HEK293 (cell line): ENCODE measurements around the gene NFRKB.

Experiments used
- KLF9 ChIP-seq: fragments of 450-650 bp; formaldehyde crosslinking; IDR thresholded peaks from 2 replicates; pipeline ENCODE4 v1.5.1; 2016; ENCODE audit warnings: missing biosample characterization, missing genetic modification characterization, low read depth
- YY1 ChIP-seq: fragments of 450-650 bp; formaldehyde crosslinking; IDR thresholded peaks from 2 replicates; pipeline ENCODE4 v1.5.1; 2018; ENCODE audit warnings: missing biosample characterization, missing genetic modification characterization
- ZNF114 ChIP-seq: fragments of 450-650 bp; formaldehyde crosslinking; IDR thresholded peaks from 2 replicates; pipeline ENCODE4 v1.5.0; 2017; ENCODE audit warnings: missing biosample characterization, missing genetic modification characterization
- ZNF146 ChIP-seq: fragments of 450-650 bp; formaldehyde crosslinking; IDR thresholded peaks from 2 replicates; pipeline ENCODE4 v1.5.1; 2016; ENCODE audit warnings: missing biosample characterization, missing genetic modification characterization
- ZNF2 ChIP-seq: fragments of 450-650 bp; formaldehyde crosslinking; IDR thresholded peaks from 2 replicates; pipeline ENCODE4 v1.5.1; 2016; ENCODE audit warnings: missing biosample characterization, missing genetic modification characterization
- ZNF580 ChIP-seq: fragments of 450-650 bp; formaldehyde crosslinking; IDR thresholded peaks from 2 replicates; pipeline ENCODE4 v1.5.1; 2016; ENCODE audit warnings: missing biosample characterization, missing genetic modification characterization
- ZNF76 ChIP-seq: fragments of 450-650 bp; formaldehyde crosslinking; IDR thresholded peaks from 2 replicates; pipeline ENCODE4; 2016; ENCODE audit warnings: low read depth, missing biosample characterization, missing genetic modification characterization, borderline replicate concordance
- ZSCAN18 ChIP-seq: fragments of 450-650 bp; formaldehyde crosslinking; IDR thresholded peaks from 2 replicates; pipeline ENCODE4 v1.5.1; 2016; ENCODE audit warnings: missing biosample characterization, missing genetic modification characterization
- TF ChIP-seq, protein P1 (sequence below): fragments of 450-650 bp; formaldehyde crosslinking; conservative IDR thresholded peaks from 2 replicates; pipeline ENCODE4 v1.5.1; 2016; ENCODE audit warnings: low read depth, missing biosample characterization, missing genetic modification characterization
- TF ChIP-seq, protein P2 (sequence below): fragments of 450-650 bp; formaldehyde crosslinking; IDR thresholded peaks from 2 replicates; pipeline ENCODE4 v1.5.1; 2016; ENCODE audit warnings: missing biosample characterization, missing genetic modification characterization
- TF ChIP-seq, protein P3 (sequence below): fragments of 450-650 bp; formaldehyde crosslinking; IDR thresholded peaks from 2 replicates; pipeline ENCODE4 v1.5.1; 2016; ENCODE audit warnings: missing biosample characterization, missing genetic modification characterization
- TF ChIP-seq, protein P4 (sequence below): fragments of 450-650 bp; IDR thresholded peaks from 2 replicates; pipeline ENCODE4 v1.5.1; 2018; ENCODE audit warnings: missing biosample characterization, missing genetic modification characterization
- TF ChIP-seq, protein P5 (sequence below): fragments of 450-650 bp; formaldehyde crosslinking; IDR thresholded peaks from 2 replicates; pipeline ENCODE4 v1.5.1; 2016; ENCODE audit warnings: missing biosample characterization, missing genetic modification characterization

DNA sequence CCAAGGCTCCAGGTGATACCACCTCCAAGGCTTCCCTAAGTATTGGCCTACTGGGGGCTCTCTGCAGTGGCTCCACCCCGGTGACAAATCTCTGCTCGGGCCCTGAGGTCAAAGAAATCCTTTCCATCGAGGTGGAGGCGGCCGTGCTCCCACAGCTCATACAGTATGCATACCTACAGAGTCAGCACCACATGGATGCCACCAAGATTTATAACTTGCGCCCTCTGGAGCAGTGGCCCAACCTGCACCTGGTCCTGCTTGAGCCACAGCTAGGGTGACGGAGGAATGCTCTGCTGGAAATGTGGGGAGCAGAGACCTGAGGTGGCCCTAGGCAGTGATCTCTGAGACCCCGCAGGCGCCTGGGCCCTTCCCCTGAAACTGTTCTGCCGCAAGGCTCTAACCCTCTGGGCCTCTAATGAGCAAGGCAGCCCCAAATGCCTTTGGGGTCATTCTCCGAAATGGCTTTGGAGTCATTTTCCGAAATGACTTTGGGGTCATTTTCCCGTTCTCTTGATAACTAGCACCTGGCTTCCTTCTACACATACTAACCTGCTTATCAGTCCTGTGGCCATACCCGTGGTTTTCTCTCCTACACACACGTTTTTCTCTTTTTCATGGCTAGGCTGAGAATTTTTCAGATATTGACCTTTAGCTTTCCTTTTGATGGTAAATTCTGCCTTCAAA, 45.8 kb downstream of the NFRKB start:
- TF ChIP-seq KLF9 (tag by site-specific recombination), result no peak
- TF ChIP-seq ZNF146 (tag by site-specific recombination), result no peak
- no peak for TF ChIP-seq YY1 (tag by site-specific recombination)
- no peak for TF ChIP-seq ZNF580 (tag by site-specific recombination)
- TF ChIP-seq, protein P1, sequence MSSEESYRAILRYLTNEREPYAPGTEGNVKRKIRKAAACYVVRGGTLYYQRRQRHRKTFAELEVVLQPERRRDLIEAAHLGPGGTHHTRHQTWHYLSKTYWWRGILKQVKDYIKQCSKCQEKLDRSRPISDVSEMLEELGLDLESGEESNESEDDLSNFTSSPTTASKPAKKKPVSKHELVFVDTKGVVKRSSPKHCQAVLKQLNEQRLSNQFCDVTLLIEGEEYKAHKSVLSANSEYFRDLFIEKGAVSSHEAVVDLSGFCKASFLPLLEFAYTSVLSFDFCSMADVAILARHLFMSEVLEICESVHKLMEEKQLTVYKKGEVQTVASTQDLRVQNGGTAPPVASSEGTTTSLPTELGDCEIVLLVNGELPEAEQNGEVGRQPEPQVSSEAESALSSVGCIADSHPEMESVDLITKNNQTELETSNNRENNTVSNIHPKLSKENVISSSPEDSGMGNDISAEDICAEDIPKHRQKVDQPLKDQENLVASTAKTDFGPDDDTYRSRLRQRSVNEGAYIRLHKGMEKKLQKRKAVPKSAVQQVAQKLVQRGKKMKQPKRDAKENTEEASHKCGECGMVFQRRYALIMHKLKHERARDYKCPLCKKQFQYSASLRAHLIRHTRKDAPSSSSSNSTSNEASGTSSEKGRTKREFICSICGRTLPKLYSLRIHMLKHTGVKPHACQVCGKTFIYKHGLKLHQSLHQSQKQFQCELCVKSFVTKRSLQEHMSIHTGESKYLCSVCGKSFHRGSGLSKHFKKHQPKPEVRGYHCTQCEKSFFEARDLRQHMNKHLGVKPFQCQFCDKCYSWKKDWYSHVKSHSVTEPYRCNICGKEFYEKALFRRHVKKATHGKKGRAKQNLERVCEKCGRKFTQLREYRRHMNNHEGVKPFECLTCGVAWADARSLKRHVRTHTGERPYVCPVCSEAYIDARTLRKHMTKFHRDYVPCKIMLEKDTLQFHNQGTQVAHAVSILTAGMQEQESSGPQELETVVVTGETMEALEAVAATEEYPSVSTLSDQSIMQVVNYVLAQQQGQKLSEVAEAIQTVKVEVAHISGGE (tag by site-specific recombination), result no peak
- TF ChIP-seq, protein P2, sequence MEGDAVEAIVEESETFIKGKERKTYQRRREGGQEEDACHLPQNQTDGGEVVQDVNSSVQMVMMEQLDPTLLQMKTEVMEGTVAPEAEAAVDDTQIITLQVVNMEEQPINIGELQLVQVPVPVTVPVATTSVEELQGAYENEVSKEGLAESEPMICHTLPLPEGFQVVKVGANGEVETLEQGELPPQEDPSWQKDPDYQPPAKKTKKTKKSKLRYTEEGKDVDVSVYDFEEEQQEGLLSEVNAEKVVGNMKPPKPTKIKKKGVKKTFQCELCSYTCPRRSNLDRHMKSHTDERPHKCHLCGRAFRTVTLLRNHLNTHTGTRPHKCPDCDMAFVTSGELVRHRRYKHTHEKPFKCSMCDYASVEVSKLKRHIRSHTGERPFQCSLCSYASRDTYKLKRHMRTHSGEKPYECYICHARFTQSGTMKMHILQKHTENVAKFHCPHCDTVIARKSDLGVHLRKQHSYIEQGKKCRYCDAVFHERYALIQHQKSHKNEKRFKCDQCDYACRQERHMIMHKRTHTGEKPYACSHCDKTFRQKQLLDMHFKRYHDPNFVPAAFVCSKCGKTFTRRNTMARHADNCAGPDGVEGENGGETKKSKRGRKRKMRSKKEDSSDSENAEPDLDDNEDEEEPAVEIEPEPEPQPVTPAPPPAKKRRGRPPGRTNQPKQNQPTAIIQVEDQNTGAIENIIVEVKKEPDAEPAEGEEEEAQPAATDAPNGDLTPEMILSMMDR, result no peak
- TF ChIP-seq ZSCAN18 (tag by site-specific recombination), result no peak
- no peak for TF ChIP-seq ZNF76 (tag by site-specific recombination)
- TF ChIP-seq, protein P3, sequence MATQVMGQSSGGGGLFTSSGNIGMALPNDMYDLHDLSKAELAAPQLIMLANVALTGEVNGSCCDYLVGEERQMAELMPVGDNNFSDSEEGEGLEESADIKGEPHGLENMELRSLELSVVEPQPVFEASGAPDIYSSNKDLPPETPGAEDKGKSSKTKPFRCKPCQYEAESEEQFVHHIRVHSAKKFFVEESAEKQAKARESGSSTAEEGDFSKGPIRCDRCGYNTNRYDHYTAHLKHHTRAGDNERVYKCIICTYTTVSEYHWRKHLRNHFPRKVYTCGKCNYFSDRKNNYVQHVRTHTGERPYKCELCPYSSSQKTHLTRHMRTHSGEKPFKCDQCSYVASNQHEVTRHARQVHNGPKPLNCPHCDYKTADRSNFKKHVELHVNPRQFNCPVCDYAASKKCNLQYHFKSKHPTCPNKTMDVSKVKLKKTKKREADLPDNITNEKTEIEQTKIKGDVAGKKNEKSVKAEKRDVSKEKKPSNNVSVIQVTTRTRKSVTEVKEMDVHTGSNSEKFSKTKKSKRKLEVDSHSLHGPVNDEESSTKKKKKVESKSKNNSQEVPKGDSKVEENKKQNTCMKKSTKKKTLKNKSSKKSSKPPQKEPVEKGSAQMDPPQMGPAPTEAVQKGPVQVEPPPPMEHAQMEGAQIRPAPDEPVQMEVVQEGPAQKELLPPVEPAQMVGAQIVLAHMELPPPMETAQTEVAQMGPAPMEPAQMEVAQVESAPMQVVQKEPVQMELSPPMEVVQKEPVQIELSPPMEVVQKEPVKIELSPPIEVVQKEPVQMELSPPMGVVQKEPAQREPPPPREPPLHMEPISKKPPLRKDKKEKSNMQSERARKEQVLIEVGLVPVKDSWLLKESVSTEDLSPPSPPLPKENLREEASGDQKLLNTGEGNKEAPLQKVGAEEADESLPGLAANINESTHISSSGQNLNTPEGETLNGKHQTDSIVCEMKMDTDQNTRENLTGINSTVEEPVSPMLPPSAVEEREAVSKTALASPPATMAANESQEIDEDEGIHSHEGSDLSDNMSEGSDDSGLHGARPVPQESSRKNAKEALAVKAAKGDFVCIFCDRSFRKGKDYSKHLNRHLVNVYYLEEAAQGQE (tag by site-specific recombination), result no peak
- TF ChIP-seq ZNF2 (tag by site-specific recombination), result no peak
- TF ChIP-seq, protein P4, sequence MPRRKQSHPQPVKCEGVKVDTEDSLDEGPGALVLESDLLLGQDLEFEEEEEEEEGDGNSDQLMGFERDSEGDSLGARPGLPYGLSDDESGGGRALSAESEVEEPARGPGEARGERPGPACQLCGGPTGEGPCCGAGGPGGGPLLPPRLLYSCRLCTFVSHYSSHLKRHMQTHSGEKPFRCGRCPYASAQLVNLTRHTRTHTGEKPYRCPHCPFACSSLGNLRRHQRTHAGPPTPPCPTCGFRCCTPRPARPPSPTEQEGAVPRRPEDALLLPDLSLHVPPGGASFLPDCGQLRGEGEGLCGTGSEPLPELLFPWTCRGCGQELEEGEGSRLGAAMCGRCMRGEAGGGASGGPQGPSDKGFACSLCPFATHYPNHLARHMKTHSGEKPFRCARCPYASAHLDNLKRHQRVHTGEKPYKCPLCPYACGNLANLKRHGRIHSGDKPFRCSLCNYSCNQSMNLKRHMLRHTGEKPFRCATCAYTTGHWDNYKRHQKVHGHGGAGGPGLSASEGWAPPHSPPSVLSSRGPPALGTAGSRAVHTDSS, result no peak
- TF ChIP-seq ZNF114, result no peak
- TF ChIP-seq, protein P5, sequence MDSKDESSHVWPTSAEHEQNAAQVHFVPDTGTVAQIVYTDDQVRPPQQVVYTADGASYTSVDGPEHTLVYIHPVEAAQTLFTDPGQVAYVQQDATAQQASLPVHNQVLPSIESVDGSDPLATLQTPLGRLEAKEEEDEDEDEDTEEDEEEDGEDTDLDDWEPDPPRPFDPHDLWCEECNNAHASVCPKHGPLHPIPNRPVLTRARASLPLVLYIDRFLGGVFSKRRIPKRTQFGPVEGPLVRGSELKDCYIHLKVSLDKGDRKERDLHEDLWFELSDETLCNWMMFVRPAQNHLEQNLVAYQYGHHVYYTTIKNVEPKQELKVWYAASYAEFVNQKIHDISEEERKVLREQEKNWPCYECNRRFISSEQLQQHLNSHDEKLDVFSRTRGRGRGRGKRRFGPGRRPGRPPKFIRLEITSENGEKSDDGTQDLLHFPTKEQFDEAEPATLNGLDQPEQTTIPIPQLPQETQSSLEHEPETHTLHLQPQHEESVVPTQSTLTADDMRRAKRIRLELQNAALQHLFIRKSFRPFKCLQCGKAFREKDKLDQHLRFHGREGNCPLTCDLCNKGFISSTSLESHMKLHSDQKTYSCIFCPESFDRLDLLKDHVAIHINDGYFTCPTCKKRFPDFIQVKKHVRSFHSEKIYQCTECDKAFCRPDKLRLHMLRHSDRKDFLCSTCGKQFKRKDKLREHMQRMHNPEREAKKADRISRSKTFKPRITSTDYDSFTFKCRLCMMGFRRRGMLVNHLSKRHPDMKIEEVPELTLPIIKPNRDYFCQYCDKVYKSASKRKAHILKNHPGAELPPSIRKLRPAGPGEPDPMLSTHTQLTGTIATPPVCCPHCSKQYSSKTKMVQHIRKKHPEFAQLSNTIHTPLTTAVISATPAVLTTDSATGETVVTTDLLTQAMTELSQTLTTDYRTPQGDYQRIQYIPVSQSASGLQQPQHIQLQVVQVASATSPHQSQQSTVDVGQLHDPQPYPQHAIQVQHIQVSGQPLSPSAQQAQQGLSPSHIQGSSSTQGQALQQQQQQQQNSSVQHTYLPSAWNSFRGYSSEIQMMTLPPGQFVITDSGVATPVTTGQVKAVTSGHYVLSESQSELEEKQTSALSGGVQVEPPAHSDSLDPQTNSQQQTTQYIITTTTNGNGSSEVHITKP (tag by site-specific recombination), result no peak
